Fibroblast of lung (primary cell): ENCODE data around the gene RILPL2.

Source experiments
- CTCF ChIP-seq, 2 donors: IDR thresholded peaks in 1 of 2; conservative IDR thresholded peaks in 1 of 2; 1 replicate in 1 of 2; 2 replicates in 1 of 2; pipeline ENCODE4 v1.5.1; 2011 to 2012; ENCODE audit warnings: low read length in 2 of 2, control low read depth in 1 of 2, inconsistent platforms in 1 of 2, low read depth in 1 of 2, mild to moderate bottlenecking in 1 of 2
- EZH2 ChIP-seq: IDR thresholded peaks from 2 replicates; pipeline ENCODE4 v1.5.1; 2012; ENCODE audit warnings: low read length, control low read depth, mild to moderate bottlenecking; ENCODE audit errors: missing control alignments

GRCh38 chr12:123442774-123443173 is 6.3 kb upstream of the RILPL2 start:
- TF ChIP-seq EZH2 (no peak), CTCF (conservative IDR thresholded peaks at IDR 0.05 in 1 of 2, IDR thresholded peaks at IDR 0.05 in 1 of 2; ENCODE audit: low read depth in 1 of 2, low read length in 2 of 2) (no peak)
